ENCODE data around the gene ANKRD18B. TPM values are rescaled to one million over a fixed set of nuclear protein-coding genes. Genes with fewer than 3 reads are reported as not detected.
"Not testable (repeated sequence)": the region's sequence is repeated elsewhere in the genome, so short reads cannot be mapped to it uniquely, and the experiment has no call there.

Gene ANKRD18B
- total RNA-seq = not detected
- not detected for polyA plus RNA-seq
- long read RNA-seq, donor 1 = 0 reads
- long read RNA-seq, donor 2 = 0 reads

- 3 to 4% methylated on average over 52 to 73 of the region's 73 CpGs for WGBS, 2 donors
- H3K4me3 ChIP-seq (ENCODE audit: low read length in 2 of 2); H3K27ac ChIP-seq (ENCODE audit: low read depth in 1 of 2, low read length in 2 of 2); intact Hi-C loops (cut with DNase I); H3K4me1 ChIP-seq (ENCODE audit: control insufficient read depth in 1 of 2, insufficient read depth in 2 of 2, low read length in 2 of 2); H3K9me3 ChIP-seq (ENCODE audit: control insufficient read depth, low read length); H3K27me3 ChIP-seq (ENCODE audit: control insufficient read depth in 1 of 2, insufficient read depth in 2 of 2, low read length in 1 of 2); H3K36me3 ChIP-seq (ENCODE audit: control insufficient read depth in 1 of 2, insufficient read depth in 2 of 2, low read length in 1 of 2): not testable (repeated sequence)
- peak; percentile 59 for ATAC-seq (ENCODE audit: low FRiP score)
- peak; percentile 59 to 76 for DNase-seq
Measured at GRCh38 chr9:33523397-33524305, at the start of gene ANKRD18B. TSS of gene ANKRD18B (plus strand) at chr9:33524251. CDS start at chr9:33524490, 239 bp downstream.

- no peaks in the 10 kb centered on the region for H3K9me3 ChIP-seq (ENCODE audit: control insufficient read depth, low read length)
- ATAC-seq (ENCODE audit: low FRiP score) = no peak
- H3K36me3 ChIP-seq (ENCODE audit: control insufficient read depth in 1 of 2, insufficient read depth in 2 of 2, low read length in 1 of 2) = peaks cover 0 to 2% of the 10 kb centered on the region in 2 donors
- H3K4me1 ChIP-seq (ENCODE audit: control insufficient read depth in 1 of 2, insufficient read depth in 2 of 2, low read length in 2 of 2) = peaks cover 0 to 2% of the 10 kb centered on the region in 2 donors
- no peak overlapping the region for H3K4me3 ChIP-seq (ENCODE audit: low read length in 2 of 2)
- H3K27ac ChIP-seq (ENCODE audit: low read depth in 1 of 2, low read length in 2 of 2) = no peak overlapping the region
- WGBS, 2 donors = 87 to 93% methylated on average over 1 of the region's 1 CpG
- H3K27me3 ChIP-seq (ENCODE audit: control insufficient read depth in 1 of 2, insufficient read depth in 2 of 2, low read length in 1 of 2) = no peaks in the 10 kb centered on the region
- intact Hi-C loops (cut with DNase I) = no loop called here
- DNase-seq = no peak
Measured at GRCh38 chr9:33475357-33475756, 48.7 kb upstream of the ANKRD18B start.

- Histone ChIP-seq H3K9me3 (ENCODE audit: control insufficient read depth, low read length) (no peaks in the 10 kb centered on the region), H3K27me3 (ENCODE audit: control insufficient read depth in 1 of 2, insufficient read depth in 2 of 2, low read length in 1 of 2) (no peaks in the 10 kb centered on the region), H3K36me3 (ENCODE audit: control insufficient read depth in 1 of 2, insufficient read depth in 2 of 2, low read length in 1 of 2) (peaks cover 0 to 2% of the 10 kb centered on the region in 2 donors), H3K27ac (ENCODE audit: low read depth in 1 of 2, low read length in 2 of 2) (no peak overlapping the region), H3K4me1 (ENCODE audit: control insufficient read depth in 1 of 2, insufficient read depth in 2 of 2, low read length in 2 of 2) (peaks cover 0 to 2% of the 10 kb centered on the region in 2 donors), H3K4me3 (ENCODE audit: low read length in 2 of 2) (no peak overlapping the region)
- ATAC-seq (ENCODE audit: low FRiP score) (no peak), DNase-seq (peak in 1 of 2 donors; percentile 33)
- 86 to 91% methylated on average over 10 of the region's 10 CpGs for WGBS, 2 donors
- intact Hi-C loops (cut with DNase I) = no loop called here
Measured at GRCh38 chr9:33476503-33476902, 47.5 kb upstream of the ANKRD18B start.

GRCh38 chr9:33480106-33480505 is 43.9 kb upstream of the ANKRD18B start:
- intact Hi-C loops (cut with DNase I) = no loop called here
- Histone ChIP-seq H3K36me3 (ENCODE audit: control insufficient read depth in 1 of 2, insufficient read depth in 2 of 2, low read length in 1 of 2) (no peaks in the 10 kb centered on the region), H3K27ac (ENCODE audit: low read depth in 1 of 2, low read length in 2 of 2) (no peak overlapping the region), H3K4me1 (ENCODE audit: control insufficient read depth in 1 of 2, insufficient read depth in 2 of 2, low read length in 2 of 2) (no peaks in the 10 kb centered on the region), H3K9me3 (ENCODE audit: control insufficient read depth, low read length) (no peaks in the 10 kb centered on the region), H3K4me3 (ENCODE audit: low read length in 2 of 2) (no peak overlapping the region), H3K27me3 (ENCODE audit: control insufficient read depth in 1 of 2, insufficient read depth in 2 of 2, low read length in 1 of 2) (no peaks in the 10 kb centered on the region)
- 19 to 22% methylated on average over 2 of the region's 2 CpGs for WGBS, 2 donors
- no peak for ATAC-seq (ENCODE audit: low FRiP score)
- DNase-seq = no peak

GRCh38 chr9:33480976-33481375 is 43.1 kb upstream of the ANKRD18B start:
- no peak for ATAC-seq (ENCODE audit: low FRiP score)
- WGBS, 2 donors = 94 to 95% methylated on average over 6 of the region's 6 CpGs

GRCh38 chr9:33485312-33485711 is 38.7 kb upstream of the ANKRD18B start:
- DNase-seq; H3K27ac ChIP-seq (ENCODE audit: low read depth in 1 of 2, low read length in 2 of 2); H3K9me3 ChIP-seq (ENCODE audit: control insufficient read depth, low read length); intact Hi-C loops (cut with DNase I); H3K4me1 ChIP-seq (ENCODE audit: control insufficient read depth in 1 of 2, insufficient read depth in 2 of 2, low read length in 2 of 2); H3K27me3 ChIP-seq (ENCODE audit: control insufficient read depth in 1 of 2, insufficient read depth in 2 of 2, low read length in 1 of 2); ATAC-seq (ENCODE audit: low FRiP score); H3K36me3 ChIP-seq (ENCODE audit: control insufficient read depth in 1 of 2, insufficient read depth in 2 of 2, low read length in 1 of 2); H3K4me3 ChIP-seq (ENCODE audit: low read length in 2 of 2): not testable (repeated sequence)

More at GRCh38 chr9:33480976-33481375, 43.1 kb upstream of the ANKRD18B start:
- no peak overlapping the region for H3K27ac ChIP-seq (ENCODE audit: low read depth in 1 of 2, low read length in 2 of 2)
- H3K4me3 ChIP-seq (ENCODE audit: low read length in 2 of 2) = no peak overlapping the region
- H3K27me3 ChIP-seq (ENCODE audit: control insufficient read depth in 1 of 2, insufficient read depth in 2 of 2, low read length in 1 of 2) = no peaks in the 10 kb centered on the region
- no peaks in the 10 kb centered on the region for H3K9me3 ChIP-seq (ENCODE audit: control insufficient read depth, low read length)
- no peaks in the 10 kb centered on the region for H3K36me3 ChIP-seq (ENCODE audit: control insufficient read depth in 1 of 2, insufficient read depth in 2 of 2, low read length in 1 of 2)
- H3K4me1 ChIP-seq (ENCODE audit: control insufficient read depth in 1 of 2, insufficient read depth in 2 of 2, low read length in 2 of 2) = no peaks in the 10 kb centered on the region
- intact Hi-C loops (cut with DNase I) = no loop called here
- no peak for DNase-seq

- WGBS, 2 donors = 78 to 90% methylated on average over 2 of the region's 2 CpGs
- no peaks in the 10 kb centered on the region for H3K36me3 ChIP-seq (ENCODE audit: control insufficient read depth in 1 of 2, insufficient read depth in 2 of 2, low read length in 1 of 2)
Measured at GRCh38 chr9:33489066-33489465, 35.0 kb upstream of the ANKRD18B start.

GRCh38 chr9:33493819-33494218 is 30.2 kb upstream of the ANKRD18B start:
- not testable (repeated sequence) for H3K27me3 ChIP-seq (ENCODE audit: control insufficient read depth in 1 of 2, insufficient read depth in 2 of 2, low read length in 1 of 2); H3K4me3 ChIP-seq (ENCODE audit: low read length in 2 of 2); H3K4me1 ChIP-seq (ENCODE audit: control insufficient read depth in 1 of 2, insufficient read depth in 2 of 2, low read length in 2 of 2); H3K9me3 ChIP-seq (ENCODE audit: control insufficient read depth, low read length); H3K27ac ChIP-seq (ENCODE audit: low read depth in 1 of 2, low read length in 2 of 2); H3K36me3 ChIP-seq (ENCODE audit: control insufficient read depth in 1 of 2, insufficient read depth in 2 of 2, low read length in 1 of 2); ATAC-seq (ENCODE audit: low FRiP score); DNase-seq
- intact Hi-C loops (cut with DNase I) = loop anchor here in 1 of 2 donors (10.0 kb wide), 1 partner anchor 59 kb away; no protein-coding TSS in a partner anchor
- 46 to 49% methylated on average over 2 of the region's 2 CpGs for WGBS, 2 donors

More at GRCh38 chr9:33489066-33489465, 35.0 kb upstream of the ANKRD18B start:
- intact Hi-C loops (cut with DNase I) = no loop called here
- ATAC-seq (ENCODE audit: low FRiP score) (no peak), DNase-seq (no peak)
- Histone ChIP-seq H3K27ac (ENCODE audit: low read depth in 1 of 2, low read length in 2 of 2) (no peak overlapping the region), H3K4me1 (ENCODE audit: control insufficient read depth in 1 of 2, insufficient read depth in 2 of 2, low read length in 2 of 2) (no peaks in the 10 kb centered on the region), H3K27me3 (ENCODE audit: control insufficient read depth in 1 of 2, insufficient read depth in 2 of 2, low read length in 1 of 2) (no peaks in the 10 kb centered on the region), H3K9me3 (ENCODE audit: control insufficient read depth, low read length) (no peaks in the 10 kb centered on the region), H3K4me3 (ENCODE audit: low read length in 2 of 2) (no peak overlapping the region)

GRCh38 chr9:33498387-33498786 is 25.7 kb upstream of the ANKRD18B start:
- Histone ChIP-seq H3K27me3 (ENCODE audit: control insufficient read depth in 1 of 2, insufficient read depth in 2 of 2, low read length in 1 of 2) (no peaks in the 10 kb centered on the region), H3K36me3 (ENCODE audit: control insufficient read depth in 1 of 2, insufficient read depth in 2 of 2, low read length in 1 of 2) (no peaks in the 10 kb centered on the region), H3K9me3 (ENCODE audit: control insufficient read depth, low read length) (no peaks in the 10 kb centered on the region), H3K4me1 (ENCODE audit: control insufficient read depth in 1 of 2, insufficient read depth in 2 of 2, low read length in 2 of 2) (no peaks in the 10 kb centered on the region), H3K27ac (ENCODE audit: low read depth in 1 of 2, low read length in 2 of 2) (no peak overlapping the region), H3K4me3 (ENCODE audit: low read length in 2 of 2) (no peak overlapping the region)
- ATAC-seq (ENCODE audit: low FRiP score) (no peak), DNase-seq (no peak)
- WGBS, 2 donors = 58 to 81% methylated on average over 1 of the region's 1 CpG
- intact Hi-C loops (cut with DNase I) = loop anchor here in 1 of 2 donors (10.0 kb wide), 1 partner anchor 64 kb away; no protein-coding TSS in a partner anchor
